SK-N-SH treated with all-trans-retinoic acid at 6 μM for 48 hours (cell line): ENCODE measurements around the gene TOM1L2.

Experiments used
- ARNTL ChIP-seq: fragments of 450-650 bp; formaldehyde crosslinking; IDR thresholded peaks from 2 replicates; pipeline ENCODE4 v1.5.0; 2020; ENCODE audit warnings: low read depth, mild to moderate bottlenecking, moderate library complexity, borderline replicate concordance
- CREB5 ChIP-seq: fragments of 250-450 bp; sonication (Bioruptor Pico); IDR thresholded peaks from 2 replicates; pipeline ENCODE4 v1.5.1; 2020; ENCODE audit warnings: low read depth, mild to moderate bottlenecking, moderate library complexity
- ISL1 ChIP-seq: fragments of 250-450 bp; sonication (Bioruptor Pico); IDR thresholded peaks from 2 replicates; pipeline ENCODE4 v2.1.2; 2022; ENCODE audit warnings: mild to moderate bottlenecking, moderate library complexity
- PPARA ChIP-seq: fragments of 250-450 bp; sonication (Bioruptor Pico); IDR thresholded peaks from 2 replicates; pipeline ENCODE4 v1.5.0; 2020; ENCODE audit warnings: mild to moderate bottlenecking, borderline replicate concordance
- SNAI2 ChIP-seq: fragments of 250-450 bp; sonication (Bioruptor Pico); IDR thresholded peaks from 2 replicates; pipeline ENCODE4 v1.5.0; 2020; ENCODE audit warnings: mild to moderate bottlenecking, moderate library complexity
- ZC3H10 ChIP-seq: fragments of 250-450 bp; sonication (Bioruptor Pico); IDR thresholded peaks from 2 replicates; pipeline ENCODE4 v1.5.1; 2021; ENCODE audit warnings: mild to moderate bottlenecking, moderate library complexity
- ZFP30 ChIP-seq: fragments of 450-650 bp; formaldehyde crosslinking; IDR thresholded peaks from 2 replicates; pipeline ENCODE4 v1.5.0; 2022; ENCODE audit warnings: mild to moderate bottlenecking, moderate library complexity
- ZNF565 ChIP-seq: fragments of 450-650 bp; formaldehyde crosslinking; conservative IDR thresholded peaks from 2 replicates; pipeline ENCODE4 v1.5.0; 2020; ENCODE audit warnings: low read depth, mild to moderate bottlenecking, moderate library complexity
- ZNF70 ChIP-seq: fragments of 450-650 bp; formaldehyde crosslinking; IDR thresholded peaks from 2 replicates; pipeline ENCODE4 v1.5.0; 2020; ENCODE audit warnings: mild to moderate bottlenecking, moderate library complexity
- ZNF8 ChIP-seq: fragments of 450-650 bp; formaldehyde crosslinking; IDR thresholded peaks from 2 replicates; pipeline ENCODE4 v1.5.0; 2020; ENCODE audit warnings: mild to moderate bottlenecking, moderate library complexity
- TF ChIP-seq, protein P1 (sequence below): fragments of 250-450 bp; sonication (Bioruptor Pico); IDR thresholded peaks from 2 replicates; pipeline ENCODE4 v1.8.0; 2020; ENCODE audit warnings: mild to moderate bottlenecking, moderate library complexity, borderline replicate concordance
- TF ChIP-seq, protein P2 (sequence below): fragments of 250-450 bp; sonication (Bioruptor Pico); IDR thresholded peaks from 2 replicates; pipeline ENCODE4 v1.5.0; 2020; ENCODE audit warnings: mild to moderate bottlenecking, moderate library complexity

DNA sequence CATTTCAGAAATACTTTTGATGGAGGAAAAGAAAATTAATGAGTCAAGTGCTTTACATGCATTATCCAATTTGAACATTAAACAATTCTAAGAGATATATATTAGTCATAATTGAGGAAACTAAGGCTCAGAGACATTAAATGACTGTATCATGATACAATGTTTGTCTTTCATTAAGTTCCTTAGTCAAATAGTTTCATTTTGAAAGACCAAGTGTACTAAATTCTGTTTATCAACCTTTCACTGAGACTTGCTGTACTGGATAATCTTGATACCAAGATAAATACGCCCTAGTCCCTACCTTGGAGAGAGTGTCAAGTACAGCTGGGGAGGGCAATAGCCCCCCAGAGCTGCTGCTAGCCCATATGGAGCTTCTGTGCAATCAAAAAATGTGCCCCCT is 24.2 kb downstream of the TOM1L2 start:
- no peak for TF ChIP-seq ZNF565 (CRISPR knock-in tag)
- TF ChIP-seq, protein P1, sequence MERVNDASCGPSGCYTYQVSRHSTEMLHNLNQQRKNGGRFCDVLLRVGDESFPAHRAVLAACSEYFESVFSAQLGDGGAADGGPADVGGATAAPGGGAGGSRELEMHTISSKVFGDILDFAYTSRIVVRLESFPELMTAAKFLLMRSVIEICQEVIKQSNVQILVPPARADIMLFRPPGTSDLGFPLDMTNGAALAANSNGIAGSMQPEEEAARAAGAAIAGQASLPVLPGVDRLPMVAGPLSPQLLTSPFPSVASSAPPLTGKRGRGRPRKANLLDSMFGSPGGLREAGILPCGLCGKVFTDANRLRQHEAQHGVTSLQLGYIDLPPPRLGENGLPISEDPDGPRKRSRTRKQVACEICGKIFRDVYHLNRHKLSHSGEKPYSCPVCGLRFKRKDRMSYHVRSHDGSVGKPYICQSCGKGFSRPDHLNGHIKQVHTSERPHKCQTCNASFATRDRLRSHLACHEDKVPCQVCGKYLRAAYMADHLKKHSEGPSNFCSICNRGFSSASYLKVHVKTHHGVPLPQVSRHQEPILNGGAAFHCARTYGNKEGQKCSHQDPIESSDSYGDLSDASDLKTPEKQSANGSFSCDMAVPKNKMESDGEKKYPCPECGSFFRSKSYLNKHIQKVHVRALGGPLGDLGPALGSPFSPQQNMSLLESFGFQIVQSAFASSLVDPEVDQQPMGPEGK (CRISPR knock-in tag), result no peak
- TF ChIP-seq ISL1 (CRISPR knock-in tag), result peak; percentile 72
- TF ChIP-seq, protein P2, sequence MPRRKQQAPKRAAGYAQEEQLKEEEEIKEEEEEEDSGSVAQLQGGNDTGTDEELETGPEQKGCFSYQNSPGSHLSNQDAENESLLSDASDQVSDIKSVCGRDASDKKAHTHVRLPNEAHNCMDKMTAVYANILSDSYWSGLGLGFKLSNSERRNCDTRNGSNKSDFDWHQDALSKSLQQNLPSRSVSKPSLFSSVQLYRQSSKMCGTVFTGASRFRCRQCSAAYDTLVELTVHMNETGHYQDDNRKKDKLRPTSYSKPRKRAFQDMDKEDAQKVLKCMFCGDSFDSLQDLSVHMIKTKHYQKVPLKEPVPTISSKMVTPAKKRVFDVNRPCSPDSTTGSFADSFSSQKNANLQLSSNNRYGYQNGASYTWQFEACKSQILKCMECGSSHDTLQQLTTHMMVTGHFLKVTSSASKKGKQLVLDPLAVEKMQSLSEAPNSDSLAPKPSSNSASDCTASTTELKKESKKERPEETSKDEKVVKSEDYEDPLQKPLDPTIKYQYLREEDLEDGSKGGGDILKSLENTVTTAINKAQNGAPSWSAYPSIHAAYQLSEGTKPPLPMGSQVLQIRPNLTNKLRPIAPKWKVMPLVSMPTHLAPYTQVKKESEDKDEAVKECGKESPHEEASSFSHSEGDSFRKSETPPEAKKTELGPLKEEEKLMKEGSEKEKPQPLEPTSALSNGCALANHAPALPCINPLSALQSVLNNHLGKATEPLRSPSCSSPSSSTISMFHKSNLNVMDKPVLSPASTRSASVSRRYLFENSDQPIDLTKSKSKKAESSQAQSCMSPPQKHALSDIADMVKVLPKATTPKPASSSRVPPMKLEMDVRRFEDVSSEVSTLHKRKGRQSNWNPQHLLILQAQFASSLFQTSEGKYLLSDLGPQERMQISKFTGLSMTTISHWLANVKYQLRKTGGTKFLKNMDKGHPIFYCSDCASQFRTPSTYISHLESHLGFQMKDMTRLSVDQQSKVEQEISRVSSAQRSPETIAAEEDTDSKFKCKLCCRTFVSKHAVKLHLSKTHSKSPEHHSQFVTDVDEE (CRISPR knock-in tag), result no peak
- no peak for TF ChIP-seq ZNF70 (CRISPR knock-in tag)
- TF ChIP-seq PPARA (CRISPR knock-in tag), result no peak
- no peak for TF ChIP-seq ZNF8
- no peak for TF ChIP-seq SNAI2 (CRISPR knock-in tag)
- TF ChIP-seq ZFP30 (CRISPR knock-in tag), result no peak
- TF ChIP-seq ARNTL (CRISPR knock-in tag), result no peak
- no peak for TF ChIP-seq ZC3H10 (CRISPR knock-in tag)
- no peak for TF ChIP-seq CREB5 (CRISPR knock-in tag)
